Smooth muscle cell (in vitro differentiated cells): ENCODE measurements around the gene CDRT4. TPM values are rescaled to one million over a fixed set of nuclear protein-coding genes. Genes with fewer than 3 reads are reported as not detected.

ENCODE experiments used
- DNase-seq: peaks from one replicate; lab custom pipeline; 2025; ENCODE audit not compliant: unreplicated experiment; lab: John Stamatoyannopoulos, UW
- H2AFZ ChIP-seq: fragments of 200-600 bp; sonication (generic); 2 replicates; pipeline ENCODE4 v1.6.0; 2016; ENCODE audit warnings: antibody characterized with exemption, low read depth, mild to moderate bottlenecking
- H3F3A ChIP-seq: fragments of 200-600 bp; sonication (generic); 2 replicates; pipeline ENCODE4 v1.6.0; 2017; ENCODE audit warnings: antibody characterized with exemption, low read depth
- H3K27ac ChIP-seq: fragments of 200-600 bp; sonication (generic); 2 replicates; pipeline ENCODE4 v1.5.1; 2016; ENCODE audit warnings: low read depth, mild to moderate bottlenecking
- H3K27me3 ChIP-seq: fragments of 200-600 bp; sonication (generic); 2 replicates; pipeline ENCODE4 v1.6.1; 2016; ENCODE audit warnings: low read depth, mild to moderate bottlenecking
- H3K36me3 ChIP-seq: fragments of 200-600 bp; sonication (generic); 2 replicates; pipeline ENCODE4 v1.5.1; 2016; ENCODE audit warnings: low read depth
- H3K4me1 ChIP-seq: fragments of 200-600 bp; sonication (generic); 2 replicates; pipeline ENCODE4 v1.5.1; 2016; ENCODE audit warnings: low read depth
- H3K4me2 ChIP-seq: fragments of 200-600 bp; sonication (generic); 2 replicates; pipeline ENCODE4 v1.6.0; 2016; ENCODE audit warnings: mild to moderate bottlenecking
- H3K4me3 ChIP-seq: fragments of 200-600 bp; sonication (generic); 2 replicates; pipeline ENCODE4 v1.5.1; 2016; ENCODE audit warnings: mild to moderate bottlenecking
- H3K79me2 ChIP-seq: fragments of 200-600 bp; sonication (generic); 2 replicates; pipeline ENCODE4 v1.6.0; 2016; ENCODE audit warnings: low read depth, mild to moderate bottlenecking
- H3K9ac ChIP-seq: fragments of 200-600 bp; sonication (generic); 2 replicates; pipeline ENCODE4 v1.6.0; 2016; ENCODE audit warnings: low read depth
- H3K9me3 ChIP-seq: fragments of 200-600 bp; sonication (generic); replicated peaks from 2 replicates; pipeline ENCODE4 v1.5.1; 2016; ENCODE audit warnings: low read depth
- H4K20me1 ChIP-seq: fragments of 200-600 bp; sonication (generic); 2 replicates; pipeline ENCODE4 v1.6.0; 2016; ENCODE audit warnings: low read depth
- WGBS: methylation state at CpG from one replicate; pipeline ENCODE4 v1.1.7; 2016; ENCODE audit warnings: low lambda C conversion rate; 5-methylcytosine and 5-hydroxymethylcytosine counted together
- polyA plus RNA-seq: library from polyadenylated mRNA; unstranded; fragments of >200 nt; fragmentation: Nextera tagmentation; extraction: Ambion mirVana; gene quantifications from 2 replicates; pipeline ENCODE4 v1.2.1, GENCODE V29; 2016
- total RNA-seq: library from RNA; depleted of rRNA; stranded (reverse); fragments of >200 nt; gene quantifications from 2 replicates; pipeline ENCODE4 v1.2.3, GENCODE V29; 2014
- TF ChIP-seq, protein P1 (sequence below): fragments of 200-600 bp; sonication (generic); IDR thresholded peaks from 2 replicates; pipeline ENCODE4 v1.5.1; 2017; ENCODE audit warnings: borderline replicate concordance, mild to moderate bottlenecking, antibody characterized with exemption; ENCODE audit not compliant: insufficient read depth, poor library complexity, severe bottlenecking

Gene CDRT4
- total and polyA plus RNA-seq, 2 experiments from 2014 or later, result 0.45 to 4.2 TPM

DNA sequence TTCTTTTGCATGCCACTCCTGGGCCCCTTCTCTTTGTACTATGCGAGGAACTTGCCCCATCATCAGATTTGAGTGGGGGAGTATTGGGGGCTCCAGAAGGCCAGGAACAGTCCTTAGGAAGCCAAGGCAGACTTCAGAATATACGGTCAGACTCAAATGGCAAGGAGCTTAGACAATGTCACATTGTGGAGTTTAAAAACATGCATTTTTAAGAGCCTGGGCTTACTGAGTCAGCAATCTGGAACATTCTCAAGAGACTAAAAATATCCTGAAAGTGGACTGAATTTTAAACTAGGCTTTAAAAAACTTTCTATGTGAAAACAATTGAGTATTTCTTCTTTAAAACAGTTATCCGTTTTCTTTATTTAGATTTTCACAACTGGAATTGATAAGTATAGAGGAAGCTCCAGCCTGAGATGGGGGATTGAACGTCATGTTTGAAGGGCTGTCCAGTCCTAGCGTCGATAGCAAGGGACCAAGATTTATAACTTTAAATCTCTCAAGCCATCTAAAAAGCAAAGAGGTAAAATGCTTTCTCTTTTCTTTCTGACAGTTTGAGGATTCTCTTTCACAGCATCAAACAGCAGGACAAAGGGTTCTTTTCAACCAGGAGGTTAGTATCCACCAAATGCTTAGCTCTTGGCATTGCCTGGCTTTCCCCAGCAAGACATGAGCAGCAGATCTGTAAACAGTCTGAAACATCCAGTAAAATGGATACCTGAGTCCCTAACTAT is 45.8 kb upstream of the CDRT4 start:
- Histone ChIP-seq H3K9me3 (no peaks in the 10 kb centered on the region), H3F3A (peaks cover 30% of the 10 kb centered on the region), H3K4me3 (no peak overlapping the region), H3K79me2 (no peaks in the 10 kb centered on the region), H4K20me1 (peaks cover 10% of the 10 kb centered on the region), H3K27ac (peak overlapping the region; percentile 91), H3K4me1 (peaks cover 19% of the 10 kb centered on the region), H3K4me2 (peak overlapping the region; percentile 81), H3K9ac (peak overlapping the region; percentile 52), H3K36me3 (peaks cover 6% of the 10 kb centered on the region), H2AFZ (no peak overlapping the region), H3K27me3 (no peaks in the 10 kb centered on the region)
- 46% methylated on average over 6 of the region's 6 CpGs for WGBS
- DNase-seq, result no peak
- TF ChIP-seq, protein P1, sequence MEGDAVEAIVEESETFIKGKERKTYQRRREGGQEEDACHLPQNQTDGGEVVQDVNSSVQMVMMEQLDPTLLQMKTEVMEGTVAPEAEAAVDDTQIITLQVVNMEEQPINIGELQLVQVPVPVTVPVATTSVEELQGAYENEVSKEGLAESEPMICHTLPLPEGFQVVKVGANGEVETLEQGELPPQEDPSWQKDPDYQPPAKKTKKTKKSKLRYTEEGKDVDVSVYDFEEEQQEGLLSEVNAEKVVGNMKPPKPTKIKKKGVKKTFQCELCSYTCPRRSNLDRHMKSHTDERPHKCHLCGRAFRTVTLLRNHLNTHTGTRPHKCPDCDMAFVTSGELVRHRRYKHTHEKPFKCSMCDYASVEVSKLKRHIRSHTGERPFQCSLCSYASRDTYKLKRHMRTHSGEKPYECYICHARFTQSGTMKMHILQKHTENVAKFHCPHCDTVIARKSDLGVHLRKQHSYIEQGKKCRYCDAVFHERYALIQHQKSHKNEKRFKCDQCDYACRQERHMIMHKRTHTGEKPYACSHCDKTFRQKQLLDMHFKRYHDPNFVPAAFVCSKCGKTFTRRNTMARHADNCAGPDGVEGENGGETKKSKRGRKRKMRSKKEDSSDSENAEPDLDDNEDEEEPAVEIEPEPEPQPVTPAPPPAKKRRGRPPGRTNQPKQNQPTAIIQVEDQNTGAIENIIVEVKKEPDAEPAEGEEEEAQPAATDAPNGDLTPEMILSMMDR, result no peak

DNA sequence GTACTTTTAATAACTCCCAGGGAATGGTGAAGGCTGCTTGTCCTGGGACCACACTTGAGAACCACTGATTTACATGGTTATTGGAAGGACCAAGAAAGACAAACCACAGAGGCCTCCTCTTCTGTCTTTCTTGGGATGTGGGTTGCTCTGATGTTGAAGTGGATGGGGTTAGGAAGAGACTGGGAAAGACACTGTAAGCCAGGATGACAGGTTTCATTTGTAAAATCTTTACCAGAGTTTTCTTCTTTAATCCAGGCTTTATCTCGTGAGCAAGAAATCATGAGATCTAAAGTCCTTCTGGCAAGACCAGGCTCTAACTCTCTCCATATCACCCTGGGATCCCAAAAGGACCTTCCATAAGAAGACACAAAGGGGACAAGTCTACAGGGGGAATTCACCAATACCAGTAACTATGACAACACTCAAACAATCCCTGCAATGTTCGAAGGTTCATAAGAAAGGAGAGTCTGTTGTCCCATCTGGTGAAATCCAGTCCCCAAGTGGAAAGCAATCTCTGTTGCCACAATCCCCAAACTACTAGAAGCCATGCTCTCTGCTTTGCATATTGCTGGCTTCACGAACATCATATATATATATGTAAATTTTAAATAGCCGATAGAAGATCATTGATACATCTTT is 44.8 kb upstream of the CDRT4 start:
- Histone ChIP-seq H3K36me3 (peaks cover 6% of the 10 kb centered on the region), H3K27ac (peak overlapping the region; percentile 91), H3F3A (peaks cover 30% of the 10 kb centered on the region), H4K20me1 (peaks cover 10% of the 10 kb centered on the region), H3K27me3 (no peaks in the 10 kb centered on the region), H2AFZ (no peak overlapping the region), H3K79me2 (no peaks in the 10 kb centered on the region), H3K9ac (no peak overlapping the region), H3K4me2 (peak overlapping the region; percentile 81), H3K4me1 (peaks cover 19% of the 10 kb centered on the region), H3K9me3 (no peaks in the 10 kb centered on the region), H3K4me3 (no peak overlapping the region)
- no peak for DNase-seq
- TF ChIP-seq, protein P1, result no peak
- WGBS, result 87% methylated on average over 4 of the region's 4 CpGs

DNA sequence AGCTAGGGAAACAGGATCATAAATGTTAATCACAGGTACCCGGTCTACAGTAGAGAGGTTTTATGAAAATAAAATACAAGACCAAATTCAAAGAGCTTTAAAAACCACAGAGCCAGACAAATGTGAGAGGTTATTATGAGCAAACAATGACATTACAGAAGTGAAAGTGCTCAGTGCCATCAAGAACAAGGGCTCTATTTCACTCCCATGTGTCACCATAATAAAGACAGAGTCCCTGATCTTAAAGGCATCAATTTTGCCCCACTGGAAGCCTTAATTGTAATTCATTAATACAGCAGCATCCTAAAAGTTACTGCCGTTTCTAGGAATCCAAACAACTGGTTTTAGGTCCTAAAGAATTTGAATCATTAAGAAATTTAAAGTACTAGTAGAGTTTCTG is 43.7 kb upstream of the CDRT4 start:
- Histone ChIP-seq H3K27ac (no peak overlapping the region), H3K9ac (no peak overlapping the region), H3K27me3 (no peaks in the 10 kb centered on the region), H3K4me3 (no peak overlapping the region), H3K4me1 (peaks cover 19% of the 10 kb centered on the region), H3K79me2 (no peaks in the 10 kb centered on the region), H2AFZ (no peak overlapping the region), H4K20me1 (peaks cover 10% of the 10 kb centered on the region), H3K36me3 (peaks cover 2% of the 10 kb centered on the region), H3K9me3 (no peaks in the 10 kb centered on the region), H3F3A (peaks cover 30% of the 10 kb centered on the region), H3K4me2 (no peak overlapping the region)
- TF ChIP-seq, protein P1, result no peak
- 93% methylated on average over 2 of the region's 2 CpGs for WGBS
- DNase-seq, result no peak
